Measurements from ENCODE around the gene DSCAML1.

The DSCAML1 gene

DNA sequence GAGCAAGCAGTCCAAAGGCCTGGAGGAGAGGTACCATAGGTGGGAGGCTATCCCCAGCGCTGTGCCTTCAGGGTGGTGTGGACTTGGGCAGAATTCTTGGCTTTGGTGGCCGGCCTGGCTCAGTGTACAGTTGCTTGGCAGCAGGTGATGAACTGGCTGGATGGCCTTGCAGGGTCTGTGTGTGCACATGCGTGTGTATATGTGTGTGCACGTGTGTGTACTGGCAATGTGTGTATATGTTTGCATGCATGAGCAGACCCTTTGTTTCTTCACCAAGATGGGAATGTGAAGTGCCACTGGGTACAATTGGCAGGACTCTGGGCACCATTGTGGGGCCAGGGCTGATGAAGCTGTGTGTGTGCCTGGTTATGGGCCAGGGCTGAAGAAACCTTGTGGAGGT, 416.3 kb downstream of the DSCAML1 start:
- in situ Hi-C loops (cut with MboI; ENCODE audit: low pct_unique_long_range_greater_than_20kb, low sequenced_read_pairs, unreplicated experiment) = no loop called here
- TF ChIP-seq CTCF (IDR thresholded peaks at IDR 0.05; ENCODE audit: extremely low read depth, insufficient read depth, missing control alignments) = no peak
- DNase-seq (ENCODE audit: low spot score) = no peak

DNA sequence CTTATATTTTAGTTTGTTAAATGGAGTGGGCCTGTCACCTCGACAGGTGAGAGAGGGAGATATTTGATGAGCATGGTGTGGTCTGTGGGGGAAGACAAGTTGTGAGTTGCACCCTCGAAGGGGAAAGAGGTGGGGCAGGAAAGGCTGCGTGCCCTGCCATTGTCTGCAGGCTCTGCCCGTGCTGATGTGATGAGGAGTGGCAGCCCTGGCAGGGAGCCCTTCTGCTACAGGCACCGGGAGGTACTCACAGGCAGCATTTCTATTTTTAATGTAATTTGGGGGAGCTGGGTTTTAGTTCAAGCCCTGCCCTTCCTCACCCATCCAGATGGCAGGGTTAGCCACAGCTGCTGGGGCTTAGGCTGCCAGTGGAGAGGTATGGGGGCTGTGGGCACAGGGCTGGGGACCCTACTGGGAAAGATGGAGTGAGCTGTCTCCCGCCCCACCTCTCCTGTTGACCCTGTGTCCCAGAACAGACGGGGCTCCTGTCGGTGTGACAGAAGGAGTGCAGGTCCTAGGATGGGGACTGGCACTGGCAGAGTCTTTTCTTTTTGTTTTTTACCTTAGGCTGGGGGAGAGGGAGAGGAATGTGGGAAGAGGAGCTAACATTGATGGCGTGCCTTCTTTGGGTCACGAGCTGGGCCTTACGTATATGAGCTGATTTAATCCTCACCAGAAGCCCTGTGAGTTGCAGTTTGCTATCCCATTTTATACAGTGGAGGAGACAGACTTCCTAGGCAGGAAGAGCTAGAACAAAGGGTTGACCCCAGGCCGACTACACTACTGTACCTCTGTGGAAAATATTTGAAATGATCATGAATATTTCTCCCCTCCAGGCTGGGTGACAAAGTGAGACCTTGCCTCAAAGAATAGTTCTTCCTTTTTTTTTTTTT, 417.8 kb downstream of the DSCAML1 start:
- in situ Hi-C loops (cut with MboI; ENCODE audit: low pct_unique_long_range_greater_than_20kb, low sequenced_read_pairs, unreplicated experiment) = no loop called here
- DNase-seq (ENCODE audit: low spot score) = no peak

More for the DNA sequence above, 417.8 kb downstream of the DSCAML1 start:
- no peak for TF ChIP-seq CTCF (IDR thresholded peaks at IDR 0.05; ENCODE audit: extremely low read depth, insufficient read depth, missing control alignments)
